ENCODE results near the gene PPP1R13L. TPM values are rescaled to one million over a fixed set of nuclear protein-coding genes. Genes with fewer than 3 reads are reported as not detected.

PPP1R13L gene
- total RNA-seq, 1 experiment from 2014 or later, result 27.5 TPM

GRCh38 chr19:45349430-45349941, 55.4 kb downstream of the PPP1R13L start:
- H3K27me3 Mint-ChIP-seq (ENCODE audit: low read depth), result no peaks in the 10 kb centered on the region
- ChIA-PET POLR2A (interaction anchor here (0.7 kb wide), 1 partner anchor 16 kb away, joined by 3 read pairs; no protein-coding TSS in a partner anchor), CTCF (interaction anchor here (0.7 to 1.1 kb wide), 3 partner anchors 18 to 223 kb away, joined by 3 read pairs; partner anchors contain the start of genes BLOC1S3 and TRAPPC6A)
- ATAC-seq (no peak), DNase-seq (ENCODE audit: low spot score) (no peak)
- no peak for TF ChIP-seq ZNF317 (CRISPR knock-in tag; IDR thresholded peaks at IDR 0.05; ENCODE audit: borderline replicate concordance, low read depth)
- no peak for TF ChIP-seq ZNF138 (CRISPR knock-in tag; conservative IDR thresholded peaks at IDR 0.05)
- no peak for TF ChIP-seq ELF4 (CRISPR knock-in tag; IDR thresholded peaks at IDR 0.05; ENCODE audit: low read depth)
- TF ChIP-seq, protein P1, sequence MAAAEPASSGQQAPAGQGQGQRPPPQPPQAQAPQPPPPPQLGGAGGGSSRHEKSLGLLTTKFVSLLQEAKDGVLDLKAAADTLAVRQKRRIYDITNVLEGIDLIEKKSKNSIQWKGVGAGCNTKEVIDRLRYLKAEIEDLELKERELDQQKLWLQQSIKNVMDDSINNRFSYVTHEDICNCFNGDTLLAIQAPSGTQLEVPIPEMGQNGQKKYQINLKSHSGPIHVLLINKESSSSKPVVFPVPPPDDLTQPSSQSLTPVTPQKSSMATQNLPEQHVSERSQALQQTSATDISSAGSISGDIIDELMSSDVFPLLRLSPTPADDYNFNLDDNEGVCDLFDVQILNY (CRISPR knock-in tag; IDR thresholded peaks at IDR 0.05), result no peak
- no peak for TF ChIP-seq FOXP1 (CRISPR knock-in tag; IDR thresholded peaks at IDR 0.05; ENCODE audit: borderline replicate concordance)
- TF ChIP-seq GRHL2 (CRISPR knock-in tag; IDR thresholded peaks at IDR 0.05; ENCODE audit: insufficient replicate concordance, severe bottlenecking), result no peak
- TF ChIP-seq JUN (CRISPR knock-in tag; IDR thresholded peaks at IDR 0.05), result no peak
- no peak overlapping the region for H3K4me3 Mint-ChIP-seq
- H3K4me1 Mint-ChIP-seq, result 0 out of 2 replicates have a peak, but pooled peaks cover 3% of the 10 kb centered on the region
- H3K27ac Mint-ChIP-seq, result no peak overlapping the region
- peaks cover 28% of the 10 kb centered on the region for H3K36me3 Mint-ChIP-seq
- no peaks in the 10 kb centered on the region for H3K9me3 Mint-ChIP-seq

- no peak for ATAC-seq
- no peaks in the 10 kb centered on the region for H3K27me3 Mint-ChIP-seq (ENCODE audit: low read depth)
- no peaks in the 10 kb centered on the region for H3K9me3 Mint-ChIP-seq
- H3K4me1 Mint-ChIP-seq, result 0 out of 2 replicates have a peak, but pooled peaks cover 3% of the 10 kb centered on the region
- ChIA-PET CTCF (interaction anchor here (1.1 kb wide), 1 partner anchor 223 kb away, joined by 3 read pairs; no protein-coding TSS in a partner anchor), POLR2A (no interaction called here)
- H3K27ac Mint-ChIP-seq, result no peak overlapping the region
- TF ChIP-seq, protein P2, sequence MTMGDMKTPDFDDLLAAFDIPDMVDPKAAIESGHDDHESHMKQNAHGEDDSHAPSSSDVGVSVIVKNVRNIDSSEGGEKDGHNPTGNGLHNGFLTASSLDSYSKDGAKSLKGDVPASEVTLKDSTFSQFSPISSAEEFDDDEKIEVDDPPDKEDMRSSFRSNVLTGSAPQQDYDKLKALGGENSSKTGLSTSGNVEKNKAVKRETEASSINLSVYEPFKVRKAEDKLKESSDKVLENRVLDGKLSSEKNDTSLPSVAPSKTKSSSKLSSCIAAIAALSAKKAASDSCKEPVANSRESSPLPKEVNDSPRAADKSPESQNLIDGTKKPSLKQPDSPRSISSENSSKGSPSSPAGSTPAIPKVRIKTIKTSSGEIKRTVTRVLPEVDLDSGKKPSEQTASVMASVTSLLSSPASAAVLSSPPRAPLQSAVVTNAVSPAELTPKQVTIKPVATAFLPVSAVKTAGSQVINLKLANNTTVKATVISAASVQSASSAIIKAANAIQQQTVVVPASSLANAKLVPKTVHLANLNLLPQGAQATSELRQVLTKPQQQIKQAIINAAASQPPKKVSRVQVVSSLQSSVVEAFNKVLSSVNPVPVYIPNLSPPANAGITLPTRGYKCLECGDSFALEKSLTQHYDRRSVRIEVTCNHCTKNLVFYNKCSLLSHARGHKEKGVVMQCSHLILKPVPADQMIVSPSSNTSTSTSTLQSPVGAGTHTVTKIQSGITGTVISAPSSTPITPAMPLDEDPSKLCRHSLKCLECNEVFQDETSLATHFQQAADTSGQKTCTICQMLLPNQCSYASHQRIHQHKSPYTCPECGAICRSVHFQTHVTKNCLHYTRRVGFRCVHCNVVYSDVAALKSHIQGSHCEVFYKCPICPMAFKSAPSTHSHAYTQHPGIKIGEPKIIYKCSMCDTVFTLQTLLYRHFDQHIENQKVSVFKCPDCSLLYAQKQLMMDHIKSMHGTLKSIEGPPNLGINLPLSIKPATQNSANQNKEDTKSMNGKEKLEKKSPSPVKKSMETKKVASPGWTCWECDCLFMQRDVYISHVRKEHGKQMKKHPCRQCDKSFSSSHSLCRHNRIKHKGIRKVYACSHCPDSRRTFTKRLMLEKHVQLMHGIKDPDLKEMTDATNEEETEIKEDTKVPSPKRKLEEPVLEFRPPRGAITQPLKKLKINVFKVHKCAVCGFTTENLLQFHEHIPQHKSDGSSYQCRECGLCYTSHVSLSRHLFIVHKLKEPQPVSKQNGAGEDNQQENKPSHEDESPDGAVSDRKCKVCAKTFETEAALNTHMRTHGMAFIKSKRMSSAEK (CRISPR knock-in tag; IDR thresholded peaks at IDR 0.05; ENCODE audit: borderline replicate concordance), result no peak
- no peak for TF ChIP-seq ZNF396 (CRISPR knock-in tag; IDR thresholded peaks at IDR 0.05; ENCODE audit: borderline replicate concordance)
- no peak overlapping the region for H3K4me3 Mint-ChIP-seq
- no peak for DNase-seq (ENCODE audit: low spot score)
- peaks cover 24% of the 10 kb centered on the region for H3K36me3 Mint-ChIP-seq
Measured at GRCh38 chr19:45349126-45349415, 55.8 kb downstream of the PPP1R13L start.

DNA sequence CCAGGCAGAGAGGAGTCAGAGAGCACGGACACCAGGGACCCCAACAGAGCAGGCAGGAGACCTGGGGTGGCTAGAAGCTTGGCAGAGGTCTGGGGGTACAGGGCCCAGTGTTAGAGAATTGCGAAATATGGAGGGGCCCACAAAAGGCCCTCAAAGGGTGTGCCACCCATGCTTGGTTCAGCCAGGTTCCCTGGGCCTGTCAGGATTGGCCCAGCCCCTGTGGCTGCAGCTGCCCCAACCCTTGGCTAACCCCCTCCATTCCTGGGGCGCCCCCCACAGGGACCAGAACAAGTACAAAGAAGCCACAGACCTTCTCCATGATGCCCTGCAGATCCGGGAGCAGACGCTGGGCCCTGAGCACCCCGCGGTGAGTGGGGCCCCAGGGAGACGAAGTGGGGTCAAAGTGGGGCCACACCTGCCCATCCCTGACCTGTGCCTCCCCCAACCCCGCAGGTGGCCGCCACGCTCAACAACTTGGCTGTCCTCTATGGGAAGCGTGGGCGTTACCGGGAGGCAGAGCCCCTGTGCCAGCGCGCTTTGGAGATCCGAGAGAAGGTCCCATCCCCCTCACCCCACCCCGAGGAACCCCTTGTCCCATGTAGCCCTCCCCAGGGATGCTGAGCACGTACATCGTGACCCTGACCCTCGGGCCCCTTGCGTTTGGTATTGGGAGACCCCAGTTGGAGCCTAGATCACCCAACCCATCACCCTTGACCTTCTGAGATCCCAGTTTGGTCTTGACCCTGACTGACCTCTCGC, 56.3 kb downstream of the PPP1R13L start:
- Mint-ChIP-seq H3K36me3 (peaks cover 22% of the 10 kb centered on the region), H3K27me3 (ENCODE audit: low read depth) (no peaks in the 10 kb centered on the region), H3K27ac (no peak overlapping the region), H3K4me3 (no peak overlapping the region), H3K9me3 (no peaks in the 10 kb centered on the region), H3K4me1 (0 out of 2 replicates have a peak, but pooled peaks cover 3% of the 10 kb centered on the region)
- TF ChIP-seq, protein P3, sequence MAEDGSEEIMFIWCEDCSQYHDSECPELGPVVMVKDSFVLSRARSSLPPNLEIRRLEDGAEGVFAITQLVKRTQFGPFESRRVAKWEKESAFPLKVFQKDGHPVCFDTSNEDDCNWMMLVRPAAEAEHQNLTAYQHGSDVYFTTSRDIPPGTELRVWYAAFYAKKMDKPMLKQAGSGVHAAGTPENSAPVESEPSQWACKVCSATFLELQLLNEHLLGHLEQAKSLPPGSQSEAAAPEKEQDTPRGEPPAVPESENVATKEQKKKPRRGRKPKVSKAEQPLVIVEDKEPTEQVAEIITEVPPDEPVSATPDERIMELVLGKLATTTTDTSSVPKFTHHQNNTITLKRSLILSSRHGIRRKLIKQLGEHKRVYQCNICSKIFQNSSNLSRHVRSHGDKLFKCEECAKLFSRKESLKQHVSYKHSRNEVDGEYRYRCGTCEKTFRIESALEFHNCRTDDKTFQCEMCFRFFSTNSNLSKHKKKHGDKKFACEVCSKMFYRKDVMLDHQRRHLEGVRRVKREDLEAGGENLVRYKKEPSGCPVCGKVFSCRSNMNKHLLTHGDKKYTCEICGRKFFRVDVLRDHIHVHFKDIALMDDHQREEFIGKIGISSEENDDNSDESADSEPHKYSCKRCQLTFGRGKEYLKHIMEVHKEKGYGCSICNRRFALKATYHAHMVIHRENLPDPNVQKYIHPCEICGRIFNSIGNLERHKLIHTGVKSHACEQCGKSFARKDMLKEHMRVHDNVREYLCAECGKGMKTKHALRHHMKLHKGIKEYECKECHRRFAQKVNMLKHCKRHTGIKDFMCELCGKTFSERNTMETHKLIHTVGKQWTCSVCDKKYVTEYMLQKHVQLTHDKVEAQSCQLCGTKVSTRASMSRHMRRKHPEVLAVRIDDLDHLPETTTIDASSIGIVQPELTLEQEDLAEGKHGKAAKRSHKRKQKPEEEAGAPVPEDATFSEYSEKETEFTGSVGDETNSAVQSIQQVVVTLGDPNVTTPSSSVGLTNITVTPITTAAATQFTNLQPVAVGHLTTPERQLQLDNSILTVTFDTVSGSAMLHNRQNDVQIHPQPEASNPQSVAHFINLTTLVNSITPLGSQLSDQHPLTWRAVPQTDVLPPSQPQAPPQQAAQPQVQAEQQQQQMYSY (CRISPR knock-in tag; IDR thresholded peaks at IDR 0.05), result no peak
- TF ChIP-seq, protein P4, sequence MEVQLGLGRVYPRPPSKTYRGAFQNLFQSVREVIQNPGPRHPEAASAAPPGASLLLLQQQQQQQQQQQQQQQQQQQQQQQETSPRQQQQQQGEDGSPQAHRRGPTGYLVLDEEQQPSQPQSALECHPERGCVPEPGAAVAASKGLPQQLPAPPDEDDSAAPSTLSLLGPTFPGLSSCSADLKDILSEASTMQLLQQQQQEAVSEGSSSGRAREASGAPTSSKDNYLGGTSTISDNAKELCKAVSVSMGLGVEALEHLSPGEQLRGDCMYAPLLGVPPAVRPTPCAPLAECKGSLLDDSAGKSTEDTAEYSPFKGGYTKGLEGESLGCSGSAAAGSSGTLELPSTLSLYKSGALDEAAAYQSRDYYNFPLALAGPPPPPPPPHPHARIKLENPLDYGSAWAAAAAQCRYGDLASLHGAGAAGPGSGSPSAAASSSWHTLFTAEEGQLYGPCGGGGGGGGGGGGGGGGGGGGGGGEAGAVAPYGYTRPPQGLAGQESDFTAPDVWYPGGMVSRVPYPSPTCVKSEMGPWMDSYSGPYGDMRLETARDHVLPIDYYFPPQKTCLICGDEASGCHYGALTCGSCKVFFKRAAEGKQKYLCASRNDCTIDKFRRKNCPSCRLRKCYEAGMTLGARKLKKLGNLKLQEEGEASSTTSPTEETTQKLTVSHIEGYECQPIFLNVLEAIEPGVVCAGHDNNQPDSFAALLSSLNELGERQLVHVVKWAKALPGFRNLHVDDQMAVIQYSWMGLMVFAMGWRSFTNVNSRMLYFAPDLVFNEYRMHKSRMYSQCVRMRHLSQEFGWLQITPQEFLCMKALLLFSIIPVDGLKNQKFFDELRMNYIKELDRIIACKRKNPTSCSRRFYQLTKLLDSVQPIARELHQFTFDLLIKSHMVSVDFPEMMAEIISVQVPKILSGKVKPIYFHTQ (CRISPR knock-in tag; IDR thresholded peaks at IDR 0.05), result 0 out of 2 replicates have a peak, but pooled peaks have one; percentile 41
- no peak for TF ChIP-seq PRRX2 (CRISPR knock-in tag; IDR thresholded peaks at IDR 0.05)
- TF ChIP-seq, protein P5, sequence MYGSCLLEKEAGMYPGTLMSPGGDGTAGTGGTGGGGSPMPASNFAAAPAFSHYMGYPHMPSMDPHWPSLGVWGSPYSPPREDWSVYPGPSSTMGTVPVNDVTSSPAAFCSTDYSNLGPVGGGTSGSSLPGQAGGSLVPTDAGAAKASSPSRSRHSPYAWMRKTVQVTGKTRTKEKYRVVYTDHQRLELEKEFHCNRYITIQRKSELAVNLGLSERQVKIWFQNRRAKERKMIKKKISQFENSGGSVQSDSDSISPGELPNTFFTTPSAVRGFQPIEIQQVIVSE (CRISPR knock-in tag; IDR thresholded peaks at IDR 0.05; ENCODE audit: borderline replicate concordance), result no peak
- TF ChIP-seq MYBL2 (CRISPR knock-in tag; IDR thresholded peaks at IDR 0.05), result no peak
- peak; percentile 31; the same call in 1 of the 2 replicates for TF ChIP-seq ZNF423 (CRISPR knock-in tag; IDR thresholded peaks at IDR 0.05)
- ChIA-PET CTCF (no interaction called here), POLR2A (no interaction called here)
- no peak for ATAC-seq
- DNase-seq (ENCODE audit: low spot score), result no peak

All from WTC11 (cell line).